HG02588 (cell line): ENCODE data around the gene ZG16.
"Not testable (repeated sequence)": the region's sequence is repeated elsewhere in the genome, so short reads cannot be mapped to it uniquely, and the experiment has no call there.

Source experiments
- ATAC-seq: cut with Tn5 transposase; IDR thresholded peaks from one replicate; pipeline ENCODE4 v1.9.1; 2021; ENCODE audit warnings: mild to moderate bottlenecking, moderate library complexity; ENCODE audit not compliant: unreplicated experiment

The ZG16 gene

DNA sequence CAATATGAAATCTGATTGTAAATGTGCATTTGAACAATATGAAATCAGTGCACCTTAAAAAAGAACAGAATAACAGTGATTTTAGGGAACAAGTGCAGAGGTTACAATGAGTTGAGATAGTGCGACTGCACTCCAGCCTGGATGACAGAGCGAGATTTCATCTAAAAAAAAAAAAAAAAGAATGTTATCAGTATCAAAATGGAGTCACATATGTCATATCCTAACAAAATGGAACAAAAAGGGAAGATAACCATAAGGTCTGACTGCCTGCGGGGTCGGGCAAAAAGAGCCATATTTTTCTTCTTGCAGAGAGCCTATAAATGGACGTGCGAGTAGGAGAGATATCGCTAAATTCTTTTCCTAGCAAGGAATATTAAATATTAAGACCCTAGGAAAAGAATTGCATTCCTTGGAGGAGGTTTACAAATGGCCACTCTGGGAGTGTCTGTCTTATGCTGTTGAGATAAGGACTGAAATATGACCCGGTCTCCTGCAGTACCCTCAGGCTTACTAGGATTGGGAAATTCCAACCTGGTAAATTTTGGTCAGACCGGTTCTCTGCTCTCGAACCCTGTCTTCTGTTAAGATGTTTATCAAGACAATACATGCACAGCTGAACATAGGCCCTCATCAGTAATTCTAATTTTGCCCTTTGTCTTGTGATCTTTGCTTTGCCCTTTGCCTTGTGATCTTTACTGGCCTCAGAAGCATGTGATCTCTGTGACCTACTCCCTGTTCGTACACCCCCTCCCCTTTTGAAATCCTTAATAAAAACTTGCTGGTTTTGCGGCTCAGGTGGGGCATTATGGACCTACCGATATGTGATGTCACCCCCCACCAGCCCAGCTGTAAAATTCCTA, 5.3 kb downstream of the ZG16 start:
- not testable (repeated sequence) for ATAC-seq

DNA sequence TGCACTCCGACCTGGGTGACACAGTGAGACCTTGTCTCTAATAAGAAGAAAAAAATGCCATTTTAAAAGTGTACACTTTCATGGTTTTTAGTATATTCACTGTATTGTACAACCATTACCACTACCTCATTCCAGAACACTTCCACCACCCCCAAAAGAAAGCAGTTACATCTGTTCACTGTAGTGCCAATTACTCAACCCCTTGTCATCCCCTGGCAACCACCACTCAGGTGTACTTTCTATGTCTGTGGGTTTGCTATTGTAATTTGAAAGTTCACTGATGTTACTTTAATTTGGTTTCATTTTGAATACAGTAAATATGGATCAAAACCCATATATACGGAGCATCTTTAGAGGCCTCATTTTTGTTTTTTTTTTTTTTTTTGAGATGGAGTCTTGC, 6.1 kb downstream of the ZG16 start:
- ATAC-seq = no peak

DNA sequence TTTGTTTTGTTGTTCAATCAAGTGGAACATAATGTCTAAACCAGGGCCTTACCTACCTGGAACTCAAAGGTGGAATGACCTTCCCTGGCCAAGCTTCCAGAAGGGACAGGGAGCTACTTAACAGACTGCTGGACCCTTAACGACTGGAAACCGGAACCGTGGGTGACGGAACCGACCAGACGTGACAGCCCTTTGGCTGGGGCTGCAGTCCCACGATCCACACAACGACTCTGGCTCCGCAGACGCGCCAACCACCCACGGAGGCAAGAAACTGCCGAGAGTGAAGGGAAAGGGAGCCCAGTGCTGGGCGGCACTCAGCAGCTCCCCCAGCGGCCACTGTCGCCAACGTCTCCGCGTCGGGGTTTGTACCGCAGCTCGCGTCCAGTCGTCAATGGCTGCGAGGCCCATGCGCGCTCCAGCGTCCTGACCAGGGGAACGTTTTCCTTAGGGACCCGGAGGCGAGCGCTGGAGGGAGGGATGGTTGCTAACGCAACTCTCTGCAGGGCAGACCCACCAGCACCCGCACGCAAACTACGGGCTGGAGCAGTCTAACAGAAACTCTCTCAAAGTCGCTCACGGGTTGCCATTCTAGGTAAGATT, 6.9 kb downstream of the ZG16 start:
- ATAC-seq = no peak

GRCh38 chr16:29787155-29787554, 9.1 kb downstream of the ZG16 start:
- ATAC-seq = not testable (repeated sequence)

- ATAC-seq = no peak
These were observed 11.7 kb downstream of the ZG16 start for GRCh38 chr16:29789775-29790182.

- ATAC-seq = peak; percentile 92
These were observed 12.3 kb downstream of the ZG16 start, which contains the start of gene KIF22 for GRCh38 chr16:29790183-29790948. Gene KIF22 (plus strand): TSS chr16:29790751. CDS start chr16:29790760, 9 bp downstream.

- peak; percentile 6 for ATAC-seq
These were observed 13.1 kb downstream of the ZG16 start for GRCh38 chr16:29790949-29791844.

GRCh38 chr16:29791845-29792807, 14.1 kb downstream of the ZG16 start:
- no peak for ATAC-seq

DNA sequence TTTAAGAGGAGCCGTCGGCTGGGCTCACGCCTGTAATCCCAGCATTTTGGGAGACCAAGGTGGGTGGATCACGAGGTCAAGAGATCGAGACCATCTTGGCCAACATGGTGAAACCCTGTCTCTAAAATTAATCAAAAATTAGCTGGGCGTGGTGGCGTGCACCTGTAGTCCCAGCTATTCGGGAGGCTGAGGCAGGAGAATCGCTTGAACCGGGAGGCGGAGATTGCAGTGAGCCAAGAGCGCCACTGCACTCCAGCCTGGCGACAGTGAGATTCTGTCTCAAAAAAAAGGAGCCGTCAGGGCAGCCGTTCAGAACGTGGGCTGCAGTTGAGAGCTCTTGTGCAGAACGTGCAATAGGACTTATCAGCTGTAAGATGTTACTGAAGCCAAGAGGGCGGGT, 15.1 kb downstream of the ZG16 start:
- ATAC-seq = not testable (repeated sequence)

- no peak for ATAC-seq
These were observed 16.2 kb downstream of the ZG16 start for GRCh38 chr16:29794231-29794710.

- no peak for ATAC-seq
These were observed 24.4 kb downstream of the ZG16 start for GRCh38 chr16:29802416-29802935.

DNA sequence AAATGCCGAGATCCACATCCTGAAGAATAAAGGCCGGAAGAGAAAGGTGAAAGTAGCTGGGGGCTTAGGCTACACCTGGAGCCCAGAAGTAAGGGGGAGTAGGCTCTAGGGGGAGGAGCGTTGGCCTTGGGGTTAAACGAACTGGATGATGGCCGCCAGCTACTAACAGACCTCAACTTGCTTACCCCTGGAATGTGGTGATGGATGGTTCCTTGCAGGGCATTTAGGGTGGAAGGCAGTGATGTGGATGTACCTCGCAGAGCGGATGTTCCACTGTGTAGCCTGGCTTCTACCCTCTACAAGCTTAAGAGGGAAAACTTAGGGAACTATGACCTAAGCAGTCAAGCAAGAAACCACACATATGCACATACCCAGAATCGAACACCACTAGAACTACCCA, 26.0 kb downstream of the ZG16 start:
- no peak for ATAC-seq

DNA sequence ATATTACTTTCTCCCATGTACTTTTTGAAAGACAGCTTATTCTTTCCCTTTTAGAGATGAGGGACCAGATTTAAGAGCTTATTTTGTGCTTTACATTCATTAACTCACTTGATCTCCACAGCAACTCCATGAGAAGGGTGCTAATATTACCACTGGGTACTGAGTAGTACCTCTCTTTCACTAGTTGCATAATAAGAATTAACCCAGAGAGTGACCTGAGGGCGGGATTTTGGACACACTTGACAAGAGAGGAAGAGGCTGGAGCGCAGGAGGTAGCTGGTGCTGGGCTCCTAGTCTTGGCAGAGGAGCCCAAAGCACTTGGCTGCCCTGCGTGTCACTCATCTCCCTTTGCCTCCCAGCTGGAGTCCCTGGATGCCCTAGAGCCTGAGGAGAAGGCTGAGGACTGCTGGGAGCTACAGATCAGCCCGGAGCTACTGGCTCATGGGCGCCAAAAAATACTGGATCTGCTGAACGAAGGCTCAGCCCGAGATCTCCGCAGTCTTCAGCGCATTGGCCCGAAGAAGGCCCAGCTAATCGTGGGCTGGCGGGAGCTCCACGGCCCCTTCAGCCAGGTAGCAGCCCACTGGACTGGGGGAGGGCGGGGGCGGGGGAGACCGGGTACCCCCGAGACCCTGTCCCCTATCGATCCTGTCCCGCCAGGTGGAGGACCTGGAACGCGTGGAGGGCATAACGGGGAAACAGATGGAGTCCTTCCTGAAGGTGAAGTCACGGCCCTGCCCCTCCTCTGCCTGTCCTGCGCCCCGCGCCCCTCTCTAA, 26.6 kb downstream of the ZG16 start:
- no peak for ATAC-seq

GRCh38 chr16:29805232-29806098, 27.4 kb downstream of the ZG16 start:
- peak; percentile 45 for ATAC-seq

DNA sequence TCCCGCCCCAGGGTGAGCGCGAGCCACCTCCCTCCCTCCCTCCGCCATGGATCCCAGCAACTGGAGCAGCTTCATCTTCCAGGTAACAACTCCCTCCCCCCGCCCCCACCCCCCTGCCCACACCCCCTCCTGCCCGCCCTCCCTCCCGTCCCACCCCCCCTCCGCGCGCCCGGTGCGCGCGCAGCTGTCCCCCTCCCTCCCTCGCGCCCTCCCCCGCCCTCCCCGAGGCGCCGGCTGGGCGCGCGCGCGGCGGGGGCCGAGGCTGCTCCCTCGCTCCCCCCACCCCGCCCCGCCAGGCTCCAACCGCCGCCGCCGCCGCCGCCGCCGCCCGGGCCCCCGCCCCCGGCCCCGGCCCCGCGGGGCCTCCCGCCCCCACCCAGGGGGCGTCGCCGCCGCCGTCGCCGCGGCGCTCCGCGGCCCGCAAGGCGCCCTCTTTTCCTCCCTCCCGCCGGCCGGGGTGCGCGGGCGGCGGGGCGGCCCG, 28.1 kb downstream of the ZG16 start, which contains the start of gene MAZ:
TSS of gene MAZ (plus strand) at position 431 of the 481 bp plus-strand sequence. CDS start 173 bp downstream, outside the sequence.
- ATAC-seq = no peak

GRCh38 chr16:29806641-29807425, 28.8 kb downstream of the ZG16 start:
- ATAC-seq = no peak
